ENCODE data around the gene BBS7. TPM values are rescaled to one million over a fixed set of nuclear protein-coding genes. Genes with fewer than 3 reads are reported as not detected.

BBS7 gene
- total RNA-seq, 1 experiment from 2014 or later: 26.2 TPM

GRCh38 chr4:121913667-121914066 lies 43.4 kb upstream of the BBS7 start:
- H3K4ac ChIP-seq (ENCODE audit: low read depth, low read length): no peak overlapping the region
- H3K27ac Mint-ChIP-seq: no peak overlapping the region
- no peaks in the 10 kb centered on the region for H3K79me1 ChIP-seq (ENCODE audit: insufficient read depth, low read depth, low read length, poor library complexity, severe bottlenecking)
- no CpG with 5 or more reads among the region's 2 CpGs for WGBS (ENCODE audit: extremely low coverage, insufficient read length, low lambda C conversion rate)
- H2AFZ ChIP-seq (ENCODE audit: low read length): no peak overlapping the region
- no peak overlapping the region for H3K4me2 ChIP-seq (ENCODE audit: insufficient read depth, insufficient read length, low read length)
- H3K18ac ChIP-seq (ENCODE audit: insufficient read length, low read depth, low read length): no peak overlapping the region
- no peak overlapping the region for H2AK5ac ChIP-seq (ENCODE audit: insufficient read length, low read length)
- H2BK12ac ChIP-seq (ENCODE audit: insufficient read length, low read depth, low read length): no peak overlapping the region
- no peak overlapping the region for H3K56ac ChIP-seq (ENCODE audit: insufficient read length, low read depth, low read length)
- H4K20me1 ChIP-seq (ENCODE audit: control insufficient read depth, insufficient read depth, insufficient read length): no peaks in the 10 kb centered on the region
- no peak overlapping the region for H3K9ac ChIP-seq (ENCODE audit: extremely low read depth, insufficient read length, low read length)
- no peaks in the 10 kb centered on the region for H3K23me2 ChIP-seq (ENCODE audit: insufficient read length, low read depth, low read length, poor library complexity, severe bottlenecking)
- no peak for DNase-seq
- H2BK120ac ChIP-seq (ENCODE audit: low read depth, low read length, poor library complexity, severe bottlenecking): no peak overlapping the region
- no peak for TF ChIP-seq CTCF (conservative IDR thresholded peaks at IDR 0.05)
- no peaks in the 10 kb centered on the region; the same call in 1 of the 2 replicates for H3K27me3 Mint-ChIP-seq (ENCODE audit: low read depth)
- no peak overlapping the region for H2BK20ac ChIP-seq (ENCODE audit: low read depth, low read length, poor library complexity, severe bottlenecking)
- H3K23ac ChIP-seq (ENCODE audit: insufficient read length, low read depth, low read length): no peak overlapping the region
- no peak overlapping the region for H2BK15ac ChIP-seq (ENCODE audit: low read depth, low read length)
- no peaks in the 10 kb centered on the region for H3K79me2 ChIP-seq (ENCODE audit: insufficient read depth, low read length)
- no peaks in the 10 kb centered on the region for H3K9me3 ChIP-seq (ENCODE audit: control insufficient read depth, low read depth, low read length)
- H3K27ac ChIP-seq (ENCODE audit: insufficient read length, low read depth, low read length): no peak overlapping the region
- no peak overlapping the region for H3T11ph ChIP-seq (ENCODE audit: low read length)
- H3K4me3 Mint-ChIP-seq: no peak overlapping the region
- no peak overlapping the region for H3K14ac ChIP-seq (ENCODE audit: insufficient read depth, low read length)
- no peaks in the 10 kb centered on the region for H3K36me3 Mint-ChIP-seq (ENCODE audit: insufficient read depth in 1 of 3, low read depth in 3 of 3)
- H2BK5ac ChIP-seq (ENCODE audit: insufficient read length, low read length): no peak overlapping the region
- no peaks in the 10 kb centered on the region for H3K4me1 Mint-ChIP-seq
- H3K9me3 Mint-ChIP-seq: no peaks in the 10 kb centered on the region
- no peak overlapping the region for H4K5ac ChIP-seq (ENCODE audit: insufficient read length, low read depth, low read length)
- H4K8ac ChIP-seq (replicated peaks; ENCODE audit: insufficient read length, low read depth, low read length): no peak overlapping the region
- H4K91ac ChIP-seq (ENCODE audit: insufficient read length, low read depth, low read length): no peak overlapping the region
- H3K4me1 ChIP-seq (ENCODE audit: insufficient read depth, low read length): no peaks in the 10 kb centered on the region
- no peaks in the 10 kb centered on the region for H3K27me3 ChIP-seq (ENCODE audit: insufficient read depth, low read length)
